HG03469 (cell line): ENCODE results near the gene GPR17.

Source experiments
- ATAC-seq: cut with Tn5 transposase; IDR thresholded peaks from one replicate; pipeline ENCODE4 v1.9.1; 2021; ENCODE audit warnings: mild to moderate bottlenecking, moderate library complexity, moderate number of reproducible peaks; ENCODE audit not compliant: unreplicated experiment

Gene GPR17

DNA sequence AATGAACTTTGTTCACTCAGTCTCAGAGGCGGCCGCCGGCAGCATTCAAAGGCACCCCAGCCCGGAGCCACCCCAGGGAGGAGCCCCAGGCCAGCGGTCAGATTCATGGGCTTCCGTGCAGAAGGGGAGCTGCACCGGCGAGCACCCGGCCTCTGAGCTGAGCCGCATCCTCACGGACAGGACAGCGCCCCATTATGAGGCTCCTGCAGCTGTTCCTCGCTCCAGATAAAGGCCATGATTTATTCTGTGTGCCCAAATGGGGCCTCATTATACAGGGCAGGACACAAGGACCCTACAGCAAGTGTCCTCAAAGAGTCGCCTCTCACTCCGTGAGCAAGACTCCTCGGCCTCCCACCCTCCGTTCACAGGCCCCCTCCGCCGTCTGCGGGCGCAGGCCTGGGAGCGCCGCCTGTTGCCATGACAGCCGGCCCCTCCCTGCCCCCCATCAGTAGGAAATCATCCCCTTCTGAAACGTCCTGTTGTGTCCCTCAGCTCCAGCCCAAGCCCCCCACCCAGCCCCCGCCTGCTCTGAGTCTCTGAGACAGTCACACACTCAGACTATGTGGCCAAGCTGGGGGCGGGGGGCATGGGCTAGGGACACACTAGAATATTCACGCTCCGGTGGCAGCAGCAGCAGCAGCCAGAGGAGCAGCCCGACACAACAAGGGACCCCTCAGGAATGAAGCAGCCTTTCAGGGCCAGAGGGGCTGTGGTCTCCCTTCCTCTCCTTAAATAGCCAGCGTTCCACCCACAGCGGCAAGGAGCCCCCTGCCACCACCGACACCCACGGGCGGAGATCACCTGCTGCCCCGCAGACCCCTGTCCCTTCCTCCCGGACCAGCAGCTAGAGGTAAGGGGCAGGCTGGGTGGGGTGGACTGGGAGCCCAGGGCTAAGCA, at the start of gene GPR17:
Gene GPR17, plus strand, starts transcription at position 759 of the 897 bp plus-strand sequence. CDS start 4,583 bp downstream, outside the sequence.
- ATAC-seq: no peak

DNA sequence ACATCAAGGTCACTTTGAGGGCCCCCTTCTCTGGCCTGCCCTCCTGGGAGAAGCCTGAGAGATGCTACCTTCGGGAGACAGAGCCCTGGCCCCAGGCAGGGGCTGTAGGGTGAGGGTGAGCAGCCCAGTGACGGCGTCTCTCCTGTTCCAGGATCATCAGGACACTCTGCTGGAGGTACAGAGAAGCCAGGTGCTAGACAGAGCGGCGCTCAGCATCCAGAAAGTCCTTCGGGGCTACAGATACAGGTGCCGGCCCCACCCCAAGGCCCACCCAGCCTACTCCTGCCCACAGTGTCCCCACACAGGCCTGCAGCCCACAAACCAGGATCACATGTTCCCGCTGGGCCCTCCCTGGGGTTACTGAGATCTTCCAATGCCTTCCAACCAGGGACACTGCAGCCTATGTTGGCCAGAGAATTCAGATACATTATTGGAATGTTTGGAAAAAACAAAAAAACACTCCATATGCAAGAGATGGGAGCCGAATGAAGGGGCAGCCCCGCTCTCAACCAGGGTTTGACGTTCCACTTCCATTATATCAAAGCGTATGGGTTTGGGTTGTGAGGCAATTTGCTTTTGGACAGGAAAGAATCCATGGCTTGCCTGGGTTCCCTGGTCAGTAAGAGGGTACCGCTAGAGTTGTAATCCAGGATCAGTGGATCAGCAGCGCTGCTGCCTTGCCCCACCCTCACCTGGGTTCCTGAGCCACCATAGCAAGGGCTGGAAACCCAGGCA, 49.5 kb upstream of the GPR17 start:
- ATAC-seq: no peak

GRCh38 chr2:127597046-127597983, 48.6 kb upstream of the GPR17 start:
- ATAC-seq: no peak

- ATAC-seq: no peak
These were observed 48.0 kb upstream of the GPR17 start for GRCh38 chr2:127597984-127598380.

DNA sequence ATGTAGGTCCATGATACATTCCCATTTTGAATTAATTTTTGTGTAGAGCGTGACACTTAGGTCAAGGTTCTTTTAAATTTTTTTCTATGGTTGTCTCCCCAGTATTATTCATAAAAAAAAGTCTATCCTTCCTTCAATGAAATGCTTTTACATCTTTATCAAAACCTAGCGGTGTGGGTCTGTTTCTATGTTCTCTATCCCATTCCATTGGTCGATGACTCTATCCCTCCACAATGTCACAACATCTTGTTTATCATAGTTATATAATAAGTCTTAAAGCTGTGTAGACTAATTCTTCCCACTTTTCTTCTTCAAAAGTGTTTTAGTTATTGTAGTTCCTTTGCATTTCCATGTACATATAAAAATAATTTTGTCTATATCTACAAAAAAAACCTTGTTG, 47.2 kb upstream of the GPR17 start:
- ATAC-seq: no peak

DNA sequence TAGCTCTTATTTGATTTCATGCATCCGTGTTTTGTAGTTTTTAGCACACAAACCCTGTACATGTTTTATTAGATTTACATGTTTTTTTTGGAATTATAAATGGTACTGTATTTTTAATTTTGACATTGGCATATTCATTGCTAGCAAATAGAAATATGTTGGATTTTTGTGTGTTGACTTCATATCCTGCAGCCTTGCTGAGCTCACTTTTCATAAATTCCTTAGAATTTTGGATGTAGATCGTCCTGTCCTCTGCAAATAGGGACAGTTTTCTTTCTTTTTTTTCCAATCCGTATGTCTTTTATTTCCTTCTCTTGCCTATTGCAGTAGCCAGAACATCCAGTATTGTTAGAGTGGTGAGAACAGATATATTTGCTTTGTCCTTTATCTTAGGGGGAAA, 46.7 kb upstream of the GPR17 start:
- ATAC-seq: no peak

- no peak for ATAC-seq
These were observed 41.0 kb upstream of the GPR17 start for GRCh38 chr2:127604986-127605385.

GRCh38 chr2:127605691-127606263, 40.2 kb upstream of the GPR17 start:
- ATAC-seq: no peak

- no peak for ATAC-seq
These were observed 39.1 kb upstream of the GPR17 start for GRCh38 chr2:127606625-127607398.

GRCh38 chr2:127607399-127607908, 38.5 kb upstream of the GPR17 start:
- ATAC-seq: no peak

DNA sequence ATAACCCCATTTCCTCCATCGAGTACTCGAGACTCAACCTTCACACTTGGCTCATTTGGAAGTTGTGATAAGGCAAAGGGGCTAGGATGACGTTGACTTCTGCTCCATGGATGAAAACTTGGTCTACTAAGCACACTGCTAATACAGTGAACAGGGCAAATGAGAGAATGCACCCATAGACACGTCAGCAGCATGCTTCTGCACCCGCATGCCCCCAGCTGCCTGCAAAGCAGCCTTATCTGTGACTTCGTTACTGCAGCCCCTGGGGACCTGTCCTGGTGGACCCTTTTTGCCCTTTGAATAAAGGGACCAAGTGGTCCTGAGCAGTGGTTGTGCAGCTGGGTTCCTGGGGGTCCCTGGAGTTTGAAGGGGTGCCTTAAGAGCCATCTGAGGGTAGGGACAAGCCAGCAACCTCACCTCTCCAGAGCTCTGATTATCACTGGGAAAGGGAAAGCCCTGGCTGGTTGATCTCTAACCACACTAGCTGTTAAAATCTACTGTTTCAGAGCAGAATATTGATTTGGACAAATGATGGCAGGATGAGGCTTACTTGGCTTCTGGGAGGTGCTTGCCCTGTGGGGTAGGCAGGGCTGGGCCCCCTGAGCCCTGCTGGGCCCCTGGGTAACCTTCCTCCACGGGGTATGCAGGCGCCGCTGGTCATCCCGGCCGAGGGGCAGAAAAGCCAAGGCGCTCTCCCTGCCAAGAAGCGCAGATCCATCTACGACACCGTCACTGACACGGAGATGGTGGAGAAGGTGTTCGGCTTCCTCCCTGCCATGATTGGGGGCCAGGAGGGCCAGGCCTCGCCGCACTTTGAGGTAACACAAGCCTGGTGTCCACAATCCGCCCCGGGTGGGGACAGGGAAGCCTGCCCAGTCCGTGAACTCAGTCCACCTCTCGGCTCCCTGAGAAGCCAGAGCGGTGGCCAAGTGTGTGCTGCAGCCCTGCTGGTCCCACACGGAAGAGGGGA, 37.6 kb upstream of the GPR17 start:
- no peak for ATAC-seq

DNA sequence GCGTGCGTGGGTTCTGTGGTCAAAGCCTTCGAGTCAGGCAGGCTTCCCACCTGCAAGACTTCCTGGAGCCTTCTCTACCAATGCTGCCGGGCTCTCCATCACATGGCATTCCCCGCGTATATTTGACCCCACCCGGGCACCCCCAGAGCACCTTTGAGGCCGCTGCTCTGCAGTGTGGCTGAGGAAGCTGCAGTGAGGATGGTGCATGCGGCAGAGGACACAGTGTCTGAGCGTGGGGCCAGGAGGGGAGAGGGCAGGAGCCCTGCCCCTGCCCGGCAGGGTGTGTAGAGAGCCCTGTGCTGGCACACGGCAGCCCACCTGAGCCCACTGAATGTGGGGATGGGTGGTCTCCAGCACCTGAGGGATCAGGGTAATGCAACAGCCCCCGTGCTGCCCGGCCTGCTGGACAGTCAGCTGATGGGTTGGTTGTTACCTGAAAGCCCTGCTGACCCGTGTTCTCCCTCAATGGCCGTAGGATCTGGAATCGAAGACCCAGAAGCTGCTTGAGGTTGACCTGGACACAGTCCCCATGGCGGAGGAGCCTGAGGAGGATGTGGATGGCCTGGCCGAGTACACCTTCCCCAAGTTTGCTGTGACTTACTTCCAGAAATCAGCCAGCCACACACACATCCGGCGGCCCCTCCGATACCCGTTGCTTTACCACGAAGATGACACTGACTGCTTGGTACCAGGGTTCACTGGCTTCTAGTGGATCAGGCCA, 36.8 kb upstream of the GPR17 start:
- no peak for ATAC-seq

DNA sequence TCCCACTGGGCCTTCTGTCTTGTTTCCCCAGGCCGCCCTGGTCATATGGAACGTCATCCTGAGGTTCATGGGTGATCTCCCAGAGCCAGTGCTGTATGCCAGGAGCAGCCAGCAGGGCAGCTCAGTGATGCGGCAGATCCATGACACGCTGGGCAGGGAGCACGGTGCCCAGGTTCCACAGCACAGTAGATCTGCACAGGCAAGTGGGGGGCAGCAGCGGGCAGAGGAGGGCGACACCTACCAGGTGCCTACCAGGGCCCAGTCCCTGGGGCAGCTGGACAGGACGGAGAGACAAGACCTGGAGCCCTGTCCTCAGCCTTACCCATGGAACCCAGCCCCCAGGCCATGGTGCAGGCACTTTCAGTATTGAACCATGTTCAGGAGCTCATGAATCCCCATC, 36.1 kb upstream of the GPR17 start:
- no peak for ATAC-seq

DNA sequence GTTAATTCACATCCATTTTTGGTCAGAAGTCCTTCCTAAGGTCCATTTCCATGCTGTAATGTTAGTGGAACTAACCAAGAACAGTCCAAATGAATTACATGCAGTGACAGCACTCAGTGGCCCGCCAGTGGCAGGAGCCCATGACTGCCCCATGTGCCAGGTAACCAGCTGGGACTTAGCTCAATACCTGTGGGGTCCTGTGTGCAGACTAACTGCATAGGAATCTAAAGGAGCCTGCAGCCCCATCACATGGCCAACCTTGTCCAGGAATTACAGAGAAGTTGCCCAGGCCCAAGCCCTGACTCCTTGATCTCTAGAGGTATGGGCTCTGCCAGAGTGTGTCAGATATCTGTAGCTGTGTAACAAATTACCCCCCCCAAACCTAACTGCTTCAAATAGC, 35.4 kb upstream of the GPR17 start:
- no peak for ATAC-seq

DNA sequence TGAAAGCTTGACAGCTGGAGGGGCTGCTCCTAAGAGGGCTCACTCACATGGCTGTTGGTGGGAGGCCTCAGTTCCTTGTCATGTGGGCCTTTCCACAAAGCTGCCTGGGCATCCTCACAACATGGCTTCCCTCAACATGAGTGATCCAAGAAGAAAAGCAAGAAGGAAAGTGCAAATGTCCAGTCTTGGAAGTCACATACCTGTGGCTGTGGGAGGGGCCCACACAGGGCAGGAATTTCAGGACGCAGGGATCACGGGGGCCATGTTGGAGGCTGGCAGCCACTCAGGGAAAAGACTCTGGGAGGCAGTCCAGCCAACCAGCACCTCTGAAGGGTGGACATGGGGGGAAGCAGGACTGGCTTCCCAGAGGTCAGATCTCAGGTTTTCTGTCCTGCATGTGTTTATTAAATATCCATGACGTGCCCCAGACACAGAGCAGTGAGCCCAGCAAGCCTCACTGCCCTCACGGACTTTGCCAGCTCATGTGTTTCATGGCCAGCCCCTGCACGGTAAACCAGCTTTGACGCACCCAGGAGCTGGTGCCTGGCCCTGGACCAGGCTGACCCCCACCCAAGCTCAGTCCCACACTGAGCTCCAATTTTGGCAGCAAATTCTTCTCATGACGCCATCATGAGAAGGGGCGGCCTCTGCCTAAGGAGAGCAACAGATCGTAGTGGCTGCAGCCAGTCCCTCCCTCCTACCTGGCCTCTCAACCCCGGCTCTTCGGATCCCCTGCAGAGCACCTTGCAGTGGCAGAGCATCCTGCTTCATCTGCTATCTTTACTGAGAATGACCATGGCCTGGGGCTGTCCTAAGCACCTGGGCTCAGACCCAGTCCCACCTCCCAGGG, 34.7 kb upstream of the GPR17 start:
- no peak for ATAC-seq

GRCh38 chr2:127612111-127612822, 33.7 kb upstream of the GPR17 start:
- ATAC-seq: no peak
